GM21825 (cell line): ENCODE data around the gene POLR3A.

Experiments
- ATAC-seq: cut with Tn5 transposase; IDR thresholded peaks from one replicate; pipeline ENCODE4 v1.9.1; 2021; ENCODE audit warnings: mild to moderate bottlenecking, moderate library complexity; ENCODE audit not compliant: unreplicated experiment

POLR3A gene

GRCh38 chr10:77922055-77922454 is 107.3 kb downstream of the POLR3A start:
- no peak for ATAC-seq

- no peak for ATAC-seq
Observed at GRCh38 chr10:77921395-77921794, 107.9 kb downstream of the POLR3A start.

- ATAC-seq: no peak
Observed at GRCh38 chr10:77920495-77920894, 108.8 kb downstream of the POLR3A start.

GRCh38 chr10:77919713-77920108 is 109.6 kb downstream of the POLR3A start:
- no peak for ATAC-seq
